Measurements from ENCODE around the gene KRT75.
"Not testable (repeated sequence)": the region's sequence is repeated elsewhere in the genome, so short reads cannot be mapped to it uniquely, and the experiment has no call there.

KRT75 gene

DNA sequence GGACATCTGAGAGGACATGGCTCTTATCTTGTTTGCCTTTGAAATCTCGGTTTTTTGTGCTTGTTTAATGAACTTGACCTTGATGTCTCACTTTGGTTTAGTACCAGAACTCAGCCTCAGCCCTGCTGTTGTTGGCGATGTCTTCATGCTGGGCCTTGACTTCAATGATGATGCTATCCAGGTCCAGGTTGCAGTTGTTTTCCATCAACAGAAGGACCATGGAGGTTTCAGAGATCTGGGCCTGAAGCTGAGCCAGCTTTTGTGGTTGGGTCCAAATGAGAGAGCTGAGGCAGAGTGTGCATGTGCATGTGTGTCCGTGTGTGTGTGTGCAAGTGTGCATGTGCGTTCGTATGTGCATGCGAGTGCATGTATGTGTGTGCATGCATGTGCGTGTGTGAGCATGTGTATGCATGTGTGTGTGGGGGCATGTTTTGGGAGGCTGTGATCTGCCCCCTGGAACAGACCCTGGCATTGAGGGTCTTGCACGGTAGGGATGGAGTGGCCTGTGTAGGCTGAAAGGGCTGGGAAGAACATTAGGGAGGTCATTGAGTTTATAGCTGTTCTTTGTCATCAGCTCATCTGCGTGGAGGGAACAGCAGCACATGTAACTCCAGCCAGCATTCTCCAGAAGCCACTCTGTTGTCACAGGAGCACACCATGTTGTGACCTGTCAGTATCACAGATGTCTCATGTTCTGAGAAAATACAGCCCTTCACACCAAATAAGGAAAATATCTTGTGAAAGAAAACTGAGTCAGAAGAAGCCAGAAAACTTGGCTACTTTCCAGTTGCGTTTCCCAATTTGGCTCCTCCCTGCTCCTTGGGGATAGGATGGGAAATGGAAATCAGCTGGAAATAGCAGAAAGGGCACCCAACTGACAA is 18.1 kb downstream of the KRT75 start:
- DNase-seq: no peak

DNA sequence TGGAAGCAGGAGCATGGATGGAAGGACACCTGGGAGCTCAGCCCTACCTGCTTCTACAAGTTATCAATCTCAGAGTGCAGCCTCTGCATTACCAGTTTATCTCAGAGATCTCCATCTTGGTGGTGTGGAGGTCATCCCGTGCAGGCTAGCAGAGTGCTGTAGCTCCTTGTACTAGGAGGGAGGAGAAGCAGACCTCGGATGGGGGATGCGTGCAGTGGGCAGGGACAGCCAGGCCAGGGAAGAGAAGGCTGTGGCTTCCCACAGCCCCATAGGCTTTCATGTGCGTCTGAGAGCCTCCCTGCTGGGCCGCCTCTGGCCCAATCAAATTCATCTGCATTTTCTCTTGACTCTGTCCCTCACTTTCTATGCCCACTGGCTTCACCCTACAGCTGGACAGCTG is 19.2 kb downstream of the KRT75 start:
- no peak for DNase-seq

DNA sequence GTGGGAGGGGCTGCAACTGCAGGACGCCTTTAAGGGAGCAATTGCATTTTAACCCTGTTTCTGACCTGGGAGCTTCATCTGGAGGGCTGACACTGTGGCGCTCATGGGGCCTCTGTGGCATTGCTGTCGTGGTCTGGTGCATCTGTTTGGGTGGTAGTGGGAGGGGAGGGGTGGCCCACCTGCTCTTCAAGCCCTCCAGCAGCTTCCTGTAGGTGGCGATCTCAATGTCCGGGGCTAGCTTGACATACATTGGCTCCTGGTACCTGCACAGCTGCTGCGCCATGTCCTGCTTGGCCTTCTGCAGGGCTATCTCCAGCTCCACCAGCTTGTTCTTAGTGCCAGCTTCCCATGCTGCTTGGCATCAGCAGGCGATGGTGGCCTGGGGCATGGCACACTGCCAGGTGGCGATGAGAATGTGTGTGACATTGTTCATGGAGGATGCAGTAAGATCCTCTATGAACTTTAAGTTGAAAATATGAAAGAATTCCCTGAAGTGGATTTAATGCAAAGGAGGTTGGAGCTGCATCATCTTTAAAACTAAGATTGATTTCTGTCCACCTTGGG is 20.3 kb downstream of the KRT75 start:
- DNase-seq: no peak

DNA sequence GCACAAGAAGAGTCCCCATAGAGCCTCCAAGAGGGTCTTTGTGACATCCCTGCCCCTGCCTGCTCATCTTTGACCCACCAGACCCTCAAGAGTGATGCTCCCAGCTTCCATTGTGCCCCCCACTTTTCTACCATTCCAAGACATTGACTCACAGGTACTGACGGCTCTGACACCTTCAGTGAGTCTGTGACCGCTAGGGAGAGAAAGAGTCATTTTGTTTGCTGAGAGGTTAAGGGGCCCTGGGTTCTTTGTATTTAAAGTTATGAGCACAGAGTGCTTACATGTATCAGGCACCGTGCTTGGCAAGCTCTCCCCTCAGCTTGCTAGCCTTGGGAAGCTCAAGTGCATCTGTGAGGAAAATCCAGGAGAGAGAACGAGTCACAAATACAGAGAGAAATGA is 21.0 kb downstream of the KRT75 start:
- no peak for DNase-seq

DNA sequence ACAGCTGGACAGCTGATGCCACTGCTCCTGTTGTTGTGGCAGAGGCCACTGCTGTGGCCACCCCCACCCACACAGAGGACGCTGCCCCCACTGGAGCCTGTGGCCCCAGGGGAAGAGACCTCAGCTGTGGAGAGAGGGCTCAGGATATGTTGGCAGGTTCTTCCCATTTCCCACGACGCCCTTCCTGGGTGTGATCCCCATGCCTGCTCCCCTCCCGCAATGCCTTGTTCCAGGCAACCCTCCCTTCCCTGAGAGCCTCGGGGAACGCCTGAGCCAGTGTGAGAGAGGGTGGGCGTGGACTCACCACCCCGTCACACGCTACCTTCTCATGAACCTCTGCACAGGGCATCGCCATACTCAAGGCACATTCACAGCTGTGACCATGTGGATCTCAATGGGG is 22.4 kb downstream of the KRT75 start:
- no peak for DNase-seq

DNA sequence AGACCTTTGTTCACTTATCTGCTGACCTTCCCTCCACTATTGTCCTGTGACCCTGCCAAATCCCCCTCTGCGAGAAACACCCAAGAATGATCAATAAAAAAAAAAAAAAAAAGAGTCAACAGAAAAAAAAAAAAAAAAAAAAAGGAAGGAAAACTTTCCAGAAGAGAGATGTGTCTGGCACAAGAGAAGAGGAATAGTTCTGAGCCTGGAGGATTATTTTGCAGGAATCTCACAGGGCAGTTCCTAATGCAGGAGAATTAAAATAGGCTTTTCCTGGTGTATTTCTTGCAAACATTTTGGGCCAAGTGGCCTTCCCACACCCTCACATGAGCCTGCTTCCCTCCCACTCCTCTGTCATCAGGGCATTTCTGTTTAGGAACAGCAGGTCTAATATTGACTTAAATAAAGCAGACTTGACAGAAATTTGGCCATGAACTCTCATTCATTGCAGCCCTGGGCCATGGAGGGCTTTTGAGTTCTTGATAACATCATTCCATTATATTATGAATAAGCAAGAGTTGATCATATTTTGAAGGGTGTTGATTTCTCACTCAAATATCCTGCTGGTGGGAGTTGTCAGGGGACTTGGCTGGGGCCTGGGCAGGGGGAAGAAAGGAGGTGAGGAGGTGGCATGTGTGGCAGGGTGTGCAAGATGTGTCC is 23.5 kb downstream of the KRT75 start:
- not testable (repeated sequence) for DNase-seq

DNA sequence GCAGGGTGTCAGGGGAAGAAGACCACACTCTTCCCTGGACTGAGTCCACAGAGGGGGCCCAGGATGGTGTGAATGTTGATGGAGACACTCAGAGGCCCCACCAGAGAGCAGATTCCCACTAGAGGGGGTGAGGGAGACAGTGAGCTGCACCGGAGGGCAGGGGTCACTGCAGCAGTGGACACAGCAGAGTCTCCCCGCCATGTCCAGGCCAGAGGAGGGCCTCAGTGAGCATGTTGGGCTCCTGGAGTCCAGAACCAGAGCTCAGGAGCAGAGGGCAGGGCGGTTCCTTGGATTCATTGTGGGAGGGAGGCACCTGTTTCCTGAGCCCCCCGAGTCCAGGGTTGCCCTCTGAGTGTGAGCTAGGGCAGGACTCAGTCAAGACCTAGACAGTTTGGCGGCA is 26.3 kb downstream of the KRT75 start:
- DNase-seq: no peak

DNA sequence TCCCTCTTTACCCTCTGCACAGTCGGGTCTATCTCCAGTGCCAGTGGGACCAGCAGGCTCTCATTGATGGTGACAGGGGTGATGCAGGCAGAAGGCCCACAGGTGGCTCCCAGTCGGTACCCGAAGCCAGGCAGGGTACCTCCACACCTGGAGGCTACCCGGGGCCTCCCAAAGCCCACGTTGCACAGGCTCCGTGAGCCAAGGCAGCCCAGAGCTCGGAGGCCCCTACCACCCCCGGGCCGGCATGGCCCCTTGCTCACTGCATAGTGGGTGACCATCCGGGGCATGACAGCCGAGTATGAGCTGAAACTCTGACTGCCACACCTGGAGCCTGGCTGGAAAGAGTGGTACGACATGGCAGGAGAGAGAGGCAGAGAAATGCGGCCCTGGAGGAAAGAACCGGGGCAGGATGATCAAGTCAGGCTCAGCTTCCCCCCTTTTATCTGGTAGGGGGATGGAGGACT is 28.2 kb downstream of the KRT75 start, which contains the start of gene KRT82:
Gene KRT82, minus strand, starts transcription at position 414 of the 464 bp plus-strand sequence. Its CDS starts 58 bp downstream, at position 356.
- DNase-seq: no peak

DNA sequence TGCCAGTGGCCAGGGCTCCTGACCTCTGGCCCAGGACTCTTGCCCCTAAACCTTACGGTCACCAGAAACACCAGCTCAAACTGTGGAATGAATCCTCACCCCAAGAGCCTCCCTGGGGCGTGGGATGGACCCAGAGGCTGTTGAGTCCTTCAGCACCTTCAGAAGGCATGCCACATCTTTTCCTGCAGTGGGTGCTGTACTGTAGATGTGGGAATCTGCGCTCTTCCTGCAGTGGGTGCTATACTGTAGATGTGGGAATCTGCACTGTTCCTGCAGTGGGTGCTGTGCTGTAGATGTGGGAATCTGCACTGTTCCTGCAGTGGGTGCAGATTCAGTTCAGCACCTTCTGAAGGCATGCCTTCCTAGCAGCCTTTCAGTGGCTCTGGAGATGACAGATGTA is 29.2 kb downstream of the KRT75 start:
- DNase-seq: peak in 1 of 2 experiments; percentile 8

DNA sequence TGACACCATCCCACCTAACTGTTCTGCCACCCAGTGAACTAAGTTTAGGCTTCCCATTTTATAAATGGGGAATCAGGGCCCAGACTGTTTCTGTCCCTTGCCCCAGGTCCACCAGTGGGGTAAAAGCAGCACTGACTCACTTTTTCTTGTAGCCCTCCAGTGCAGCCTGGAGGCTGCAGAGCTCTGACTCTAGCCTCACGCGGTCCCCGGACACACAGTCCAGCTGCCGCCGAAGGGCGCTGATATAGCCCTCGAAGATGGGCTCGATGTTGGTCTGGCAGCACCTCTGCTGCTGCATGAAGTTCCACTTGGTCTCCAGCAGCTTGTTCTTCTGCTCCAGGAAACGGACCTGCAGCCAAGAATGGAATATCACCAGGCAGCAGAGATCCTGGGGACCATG is 30.6 kb downstream of the KRT75 start:
- DNase-seq: no peak

DNA sequence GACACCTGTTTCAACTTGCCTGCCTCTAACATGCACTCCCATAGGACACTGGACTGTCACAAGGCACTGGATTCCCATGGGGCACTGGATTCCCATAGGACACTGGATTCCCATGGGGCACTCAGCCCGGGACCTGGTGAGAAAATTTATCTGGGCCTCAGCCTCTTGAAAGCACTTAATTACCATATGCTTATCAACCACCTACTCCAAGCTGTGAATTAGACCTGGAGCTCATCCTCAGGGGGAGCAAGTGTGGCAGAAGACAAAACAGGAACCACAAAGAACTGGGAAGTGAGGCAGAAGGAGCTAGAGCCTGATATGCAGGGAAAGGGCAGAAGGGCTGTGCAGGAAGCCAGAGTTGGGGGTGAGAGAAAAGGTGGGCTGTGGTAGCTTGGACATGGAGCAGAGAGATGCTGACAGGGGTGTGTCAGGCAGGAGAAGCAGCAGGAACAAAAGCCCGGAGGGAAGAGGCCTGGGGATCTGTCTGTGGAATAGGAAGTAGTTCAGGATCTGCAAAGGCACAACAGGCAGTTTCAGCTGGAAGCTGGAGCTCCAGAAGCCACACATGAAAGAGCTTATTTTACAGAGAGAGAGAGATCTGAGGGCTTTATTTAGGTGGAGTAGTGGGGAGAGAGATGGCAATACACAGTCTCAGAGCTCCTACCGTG is 31.2 kb downstream of the KRT75 start:
- DNase-seq: no peak

DNA sequence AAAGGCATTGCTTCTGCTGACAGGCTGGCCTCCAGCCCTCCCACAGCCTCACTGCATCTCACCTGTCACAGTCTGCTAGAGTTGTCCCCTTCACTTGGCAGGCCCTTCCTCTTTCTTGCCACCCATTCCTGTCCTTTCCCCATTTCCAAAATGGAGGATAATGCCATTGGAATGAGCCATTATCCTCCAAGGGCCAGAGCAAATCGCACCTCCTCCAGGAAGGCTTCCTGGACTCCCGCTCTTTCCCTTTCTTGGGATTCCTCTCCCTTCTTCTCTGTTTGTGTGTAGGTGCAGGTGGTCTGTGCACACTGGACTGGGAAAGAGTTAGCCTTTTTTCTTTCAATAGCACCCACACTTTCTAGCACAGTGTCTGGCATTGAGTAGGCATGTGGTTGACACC is 31.8 kb downstream of the KRT75 start:
- DNase-seq: no peak

DNA sequence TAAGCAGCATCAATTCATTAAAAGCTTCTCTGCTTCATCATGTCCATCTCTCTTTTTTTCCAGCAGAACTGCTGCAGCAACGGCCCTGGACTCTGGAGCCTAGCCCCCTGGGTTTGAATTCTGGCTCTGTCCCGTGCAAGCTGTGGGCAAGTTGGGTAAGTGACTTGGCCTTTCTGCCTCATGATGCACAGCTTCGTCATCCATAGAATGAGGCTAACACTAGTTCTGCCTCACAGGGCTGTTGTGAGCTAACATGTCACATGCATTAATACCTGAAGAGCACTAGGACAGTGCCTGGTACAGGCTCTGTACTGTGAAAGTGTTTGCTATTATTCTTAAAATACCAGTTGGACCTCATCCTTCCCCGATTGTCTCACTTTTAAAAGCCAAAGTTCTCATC is 32.2 kb downstream of the KRT75 start:
- DNase-seq: no peak

DNA sequence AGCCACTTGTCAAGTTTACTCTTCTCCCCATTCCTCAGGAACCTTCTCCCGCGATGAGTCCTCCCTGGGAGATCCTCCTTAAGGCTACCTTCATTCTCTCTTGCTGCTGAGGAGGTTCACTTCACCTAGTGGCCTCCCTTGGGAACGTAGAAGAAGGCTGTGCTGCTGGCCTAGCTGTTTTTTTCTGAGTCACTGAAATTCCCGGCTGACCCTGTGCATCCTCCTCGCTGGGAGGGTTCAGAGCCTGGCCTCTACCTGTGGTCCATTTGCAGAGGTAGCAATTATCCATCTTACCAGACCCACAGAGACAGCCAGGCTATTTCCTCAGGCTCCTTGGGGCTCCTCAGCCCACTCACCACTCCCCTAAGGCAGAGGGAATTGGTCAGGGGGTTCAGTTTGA is 32.6 kb downstream of the KRT75 start:
- DNase-seq: no peak

DNA sequence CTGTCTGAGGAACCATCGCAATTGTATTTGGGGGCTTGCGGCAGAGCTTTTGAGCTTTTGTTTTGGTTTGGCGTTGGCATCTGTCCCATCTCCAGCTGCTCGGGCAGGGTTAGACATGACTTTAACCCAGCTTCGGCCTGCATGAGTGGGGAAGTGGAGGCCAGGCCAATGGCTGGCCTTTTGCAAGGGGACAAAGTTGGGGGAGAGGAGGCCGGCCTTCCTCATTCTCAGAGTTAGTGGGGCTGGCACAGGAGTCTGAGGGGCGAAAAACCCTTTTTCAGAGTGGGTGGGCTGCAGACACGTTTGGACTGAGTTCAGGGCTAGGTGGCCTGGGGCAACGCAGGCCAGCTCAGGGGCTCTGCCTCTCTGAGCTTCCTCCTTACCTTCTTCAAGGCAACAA is 33.3 kb downstream of the KRT75 start:
- DNase-seq: no peak

DNA sequence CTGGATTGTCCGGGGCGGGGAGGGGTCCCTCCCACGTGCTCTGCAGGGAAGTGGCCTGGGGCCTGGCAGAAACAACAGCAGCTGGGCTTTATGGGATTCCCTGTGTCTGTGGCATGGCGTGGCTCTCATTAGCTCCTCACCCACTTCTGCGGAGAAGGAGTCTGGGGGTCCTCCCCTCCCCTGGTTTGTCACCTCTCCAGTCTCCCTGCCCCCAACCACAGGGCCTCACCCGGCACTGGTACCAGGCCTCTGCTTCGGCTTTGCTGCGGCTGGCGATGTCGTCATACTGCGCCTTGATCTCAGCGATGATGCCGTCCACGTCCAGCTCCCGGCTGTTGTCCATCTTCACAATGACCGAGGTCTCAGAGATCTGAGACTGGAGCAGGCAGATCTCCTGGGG is 34.4 kb downstream of the KRT75 start:
- no peak for DNase-seq

DNA sequence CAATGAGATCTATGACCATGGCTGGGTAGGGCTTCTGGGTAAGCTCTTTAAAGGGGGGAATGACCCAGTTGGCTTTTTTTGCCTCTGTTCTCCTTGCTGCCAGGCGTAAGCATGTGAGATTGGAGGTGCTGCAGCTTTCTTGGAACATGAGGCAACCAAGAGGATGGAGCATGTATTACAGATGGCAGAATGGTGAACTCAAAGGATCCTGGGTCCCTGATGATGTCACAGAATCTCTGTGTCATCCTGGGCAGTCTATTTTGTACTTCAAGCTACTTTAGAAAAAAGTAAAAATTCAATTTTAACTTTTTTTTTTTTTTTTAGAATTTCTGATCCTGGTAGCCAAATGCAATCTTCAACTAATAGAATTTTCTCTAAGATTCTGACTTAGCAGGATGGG is 36.0 kb downstream of the KRT75 start:
- DNase-seq: no peak

DNA sequence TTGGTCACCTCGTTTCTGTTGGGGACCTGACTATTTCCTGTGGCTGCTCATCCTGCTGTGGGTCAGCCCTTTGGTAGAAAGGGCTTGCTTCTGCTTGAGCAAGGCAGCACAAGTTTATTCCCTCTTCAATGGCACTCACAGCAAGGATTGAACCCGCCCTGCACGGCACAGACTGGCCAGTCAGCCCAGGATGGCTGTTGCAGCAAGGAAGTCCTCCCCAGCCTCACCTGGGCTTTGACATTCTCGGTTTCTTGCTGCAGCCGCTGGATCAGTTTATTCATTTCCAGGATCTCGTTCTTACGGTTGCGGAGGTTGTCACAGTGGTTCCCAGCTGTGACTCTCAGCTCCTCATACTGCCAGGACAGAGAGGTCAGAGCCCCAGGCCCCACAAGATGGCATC is 37.5 kb downstream of the KRT75 start:
- no peak for DNase-seq

DNA sequence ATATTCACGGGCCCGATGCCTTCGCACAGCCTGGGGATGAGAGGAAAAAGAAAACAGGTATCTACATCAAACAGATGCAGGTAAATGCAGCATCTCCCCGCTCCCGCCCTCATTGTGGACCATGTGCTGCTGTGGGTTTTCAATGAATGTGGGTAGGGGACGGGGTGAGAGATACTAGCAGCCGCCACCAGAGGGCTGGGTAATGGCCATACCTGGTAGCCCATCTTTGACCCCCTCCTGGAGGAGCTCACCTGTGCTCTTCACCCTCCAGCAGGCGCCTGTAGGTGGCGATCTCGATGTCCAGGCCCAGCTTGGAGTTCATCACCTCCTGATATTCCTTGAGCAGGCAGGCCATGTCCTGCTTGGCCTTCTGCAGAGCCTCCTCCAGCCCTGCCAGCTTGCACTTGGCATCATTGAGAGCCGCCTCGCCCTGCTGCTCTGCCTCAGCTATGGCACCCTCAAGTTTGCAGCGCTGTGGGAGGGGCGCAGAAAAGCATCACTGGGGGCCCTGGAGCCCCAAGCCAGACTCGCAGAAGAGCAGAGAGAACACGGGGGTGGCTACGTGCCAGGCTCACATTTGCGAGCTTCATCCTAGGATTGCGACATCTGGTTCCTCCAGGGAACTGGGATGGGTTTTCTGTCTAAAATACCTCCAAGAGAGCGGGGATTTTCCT is 38.3 kb downstream of the KRT75 start:
- DNase-seq: no peak

DNA sequence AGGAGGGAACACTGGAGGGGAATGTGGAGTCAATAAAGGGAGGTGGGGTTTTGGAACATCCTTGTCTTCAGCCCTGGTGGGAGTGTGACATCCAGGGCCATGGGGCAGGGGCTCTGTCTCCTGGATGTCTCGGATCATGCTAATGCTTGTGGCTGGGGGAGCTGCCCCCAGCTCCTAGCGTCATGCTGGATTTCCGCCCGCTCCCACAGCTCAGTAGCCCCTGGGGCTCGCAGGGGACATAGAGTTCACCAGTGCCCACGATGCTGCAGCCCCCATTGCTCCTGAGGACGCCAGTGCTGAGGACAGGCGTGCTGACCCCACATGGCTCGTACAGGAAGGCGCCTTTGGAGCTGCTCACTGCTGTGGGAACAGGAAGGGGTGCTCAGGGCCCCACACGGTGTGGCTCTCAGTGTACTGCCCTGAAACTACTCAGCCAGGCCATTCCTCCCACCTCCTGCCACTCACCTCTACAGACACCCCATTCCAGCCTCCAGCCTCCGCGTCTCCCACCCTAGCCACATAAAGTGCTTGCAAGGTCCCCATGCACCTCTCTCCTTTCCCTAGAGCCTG is 39.2 kb downstream of the KRT75 start:
- no peak for DNase-seq

DNA sequence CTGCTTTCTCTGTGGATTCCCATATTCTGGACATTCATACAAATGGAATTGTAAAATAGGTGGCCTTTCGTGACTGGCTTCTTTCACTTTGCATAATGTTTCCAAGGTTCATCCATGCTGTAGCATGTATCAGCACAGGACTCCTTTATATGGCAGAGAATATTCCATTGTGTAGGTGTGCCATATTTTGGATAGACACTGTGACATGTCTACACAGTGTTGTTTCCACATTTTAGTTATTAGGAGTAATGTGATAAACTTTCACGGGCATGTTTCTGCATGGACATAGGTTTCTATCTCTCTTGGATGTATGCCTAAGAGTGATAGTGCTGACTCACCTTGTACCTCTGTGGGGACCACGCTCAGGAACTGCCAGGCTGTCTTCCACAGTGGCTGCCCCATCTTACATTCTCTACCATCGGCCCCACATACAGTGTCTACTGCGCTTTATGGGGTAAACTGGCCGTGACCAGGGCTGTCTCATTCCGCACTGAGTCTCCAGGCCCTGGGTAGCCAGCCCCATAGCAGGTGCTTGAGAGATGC is 41.6 kb downstream of the KRT75 start:
- no peak for DNase-seq

DNA sequence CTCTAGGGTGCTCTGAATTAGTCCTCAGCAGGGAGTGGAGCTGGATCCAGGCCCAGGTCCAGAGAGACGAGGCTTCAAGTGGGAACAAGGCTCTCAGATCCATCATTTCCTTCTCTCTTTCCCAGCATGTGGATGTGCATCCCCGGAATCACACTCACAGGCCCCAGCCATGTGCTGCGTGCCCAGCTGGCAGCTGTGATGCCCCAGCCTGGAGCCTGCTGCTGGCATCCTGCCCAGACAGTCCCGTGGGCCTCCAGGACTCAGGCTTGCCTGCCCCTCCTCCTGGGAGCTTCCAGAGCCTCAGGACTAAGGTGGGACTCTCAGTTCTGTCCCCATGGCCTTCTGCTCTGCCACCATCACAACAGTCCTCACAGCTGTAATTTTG is 42.6 kb downstream of the KRT75 start:
- no peak for DNase-seq

Data from SW 1271 (cell line).